ENCODE data around the gene CFAP157. TPM values are rescaled to one million over a fixed set of nuclear protein-coding genes. Genes with fewer than 3 reads are reported as not detected.

Gene CFAP157
- polyA plus RNA-seq, 1 of the 3 experiments (the other 2 are of a cell fraction) = 0.25 TPM

DNA sequence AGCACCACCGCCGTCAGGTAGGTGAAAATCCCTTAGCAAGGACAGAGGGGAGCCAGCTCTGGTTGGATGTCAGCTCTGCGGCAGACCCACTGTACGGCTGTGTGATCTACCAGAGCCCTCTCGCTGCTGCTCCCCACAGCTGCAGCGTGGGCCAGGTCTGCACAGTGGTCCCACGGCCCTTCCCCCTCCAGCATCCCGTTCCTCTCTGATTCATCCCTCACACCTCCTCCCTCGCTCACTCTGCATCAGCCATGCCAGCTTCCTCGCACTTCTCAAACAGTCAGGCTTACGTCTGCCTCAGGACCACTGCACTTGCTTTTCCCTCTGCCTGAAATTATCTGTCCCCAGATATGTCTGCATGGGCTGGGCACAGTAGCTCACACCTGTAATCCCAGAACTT, 26.6 kb upstream of the CFAP157 start:
- no peak overlapping the region for H2AFZ ChIP-seq (ENCODE audit: low read depth)
- no peaks in the 10 kb centered on the region for H3K79me2 ChIP-seq (ENCODE audit: insufficient read depth)
- TF ChIP-seq POLR2AphosphoS5 (IDR thresholded peaks at IDR 0.05; ENCODE audit: low read depth, low read length) (no peak), RXRA (IDR thresholded peaks at IDR 0.05; ENCODE audit: borderline replicate concordance, low read depth) (no peak), TAF1 (IDR thresholded peaks at IDR 0.05; ENCODE audit: borderline replicate concordance, low read depth, low read length) (no peak), EZH2phosphoT487 (IDR thresholded peaks at IDR 0.05; ENCODE audit: borderline replicate concordance, low read depth) (no peak), RCOR1 (IDR thresholded peaks at IDR 0.05; ENCODE audit: low read length) (no peak), SMC3 (IDR thresholded peaks at IDR 0.05; ENCODE audit: low read depth, low read length) (no peak), GATA2 (CRISPR knock-in tag; IDR thresholded peaks at IDR 0.05) (no peak), TEAD4 (IDR thresholded peaks at IDR 0.05; ENCODE audit: borderline replicate concordance, insufficient read depth) (no peak), MEF2A (IDR thresholded peaks at IDR 0.05; ENCODE audit: borderline replicate concordance, low read depth) (no peak), TCF12 (IDR thresholded peaks at IDR 0.05) (no peak), RFX5 (IDR thresholded peaks at IDR 0.05; ENCODE audit: low read length) (no peak), GABPA (IDR thresholded peaks at IDR 0.05; ENCODE audit: low read depth) (no peak)
- TF ChIP-seq, protein P1, sequence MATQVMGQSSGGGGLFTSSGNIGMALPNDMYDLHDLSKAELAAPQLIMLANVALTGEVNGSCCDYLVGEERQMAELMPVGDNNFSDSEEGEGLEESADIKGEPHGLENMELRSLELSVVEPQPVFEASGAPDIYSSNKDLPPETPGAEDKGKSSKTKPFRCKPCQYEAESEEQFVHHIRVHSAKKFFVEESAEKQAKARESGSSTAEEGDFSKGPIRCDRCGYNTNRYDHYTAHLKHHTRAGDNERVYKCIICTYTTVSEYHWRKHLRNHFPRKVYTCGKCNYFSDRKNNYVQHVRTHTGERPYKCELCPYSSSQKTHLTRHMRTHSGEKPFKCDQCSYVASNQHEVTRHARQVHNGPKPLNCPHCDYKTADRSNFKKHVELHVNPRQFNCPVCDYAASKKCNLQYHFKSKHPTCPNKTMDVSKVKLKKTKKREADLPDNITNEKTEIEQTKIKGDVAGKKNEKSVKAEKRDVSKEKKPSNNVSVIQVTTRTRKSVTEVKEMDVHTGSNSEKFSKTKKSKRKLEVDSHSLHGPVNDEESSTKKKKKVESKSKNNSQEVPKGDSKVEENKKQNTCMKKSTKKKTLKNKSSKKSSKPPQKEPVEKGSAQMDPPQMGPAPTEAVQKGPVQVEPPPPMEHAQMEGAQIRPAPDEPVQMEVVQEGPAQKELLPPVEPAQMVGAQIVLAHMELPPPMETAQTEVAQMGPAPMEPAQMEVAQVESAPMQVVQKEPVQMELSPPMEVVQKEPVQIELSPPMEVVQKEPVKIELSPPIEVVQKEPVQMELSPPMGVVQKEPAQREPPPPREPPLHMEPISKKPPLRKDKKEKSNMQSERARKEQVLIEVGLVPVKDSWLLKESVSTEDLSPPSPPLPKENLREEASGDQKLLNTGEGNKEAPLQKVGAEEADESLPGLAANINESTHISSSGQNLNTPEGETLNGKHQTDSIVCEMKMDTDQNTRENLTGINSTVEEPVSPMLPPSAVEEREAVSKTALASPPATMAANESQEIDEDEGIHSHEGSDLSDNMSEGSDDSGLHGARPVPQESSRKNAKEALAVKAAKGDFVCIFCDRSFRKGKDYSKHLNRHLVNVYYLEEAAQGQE (IDR thresholded peaks at IDR 0.05; ENCODE audit: low read depth, low read length) = no peak
- TF ChIP-seq, protein P2, sequence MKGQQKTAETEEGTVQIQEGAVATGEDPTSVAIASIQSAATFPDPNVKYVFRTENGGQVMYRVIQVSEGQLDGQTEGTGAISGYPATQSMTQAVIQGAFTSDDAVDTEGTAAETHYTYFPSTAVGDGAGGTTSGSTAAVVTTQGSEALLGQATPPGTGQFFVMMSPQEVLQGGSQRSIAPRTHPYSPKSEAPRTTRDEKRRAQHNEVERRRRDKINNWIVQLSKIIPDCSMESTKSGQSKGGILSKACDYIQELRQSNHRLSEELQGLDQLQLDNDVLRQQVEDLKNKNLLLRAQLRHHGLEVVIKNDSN (IDR thresholded peaks at IDR 0.05; ENCODE audit: borderline replicate concordance, low read depth) = no peak
- TF ChIP-seq, protein P3, sequence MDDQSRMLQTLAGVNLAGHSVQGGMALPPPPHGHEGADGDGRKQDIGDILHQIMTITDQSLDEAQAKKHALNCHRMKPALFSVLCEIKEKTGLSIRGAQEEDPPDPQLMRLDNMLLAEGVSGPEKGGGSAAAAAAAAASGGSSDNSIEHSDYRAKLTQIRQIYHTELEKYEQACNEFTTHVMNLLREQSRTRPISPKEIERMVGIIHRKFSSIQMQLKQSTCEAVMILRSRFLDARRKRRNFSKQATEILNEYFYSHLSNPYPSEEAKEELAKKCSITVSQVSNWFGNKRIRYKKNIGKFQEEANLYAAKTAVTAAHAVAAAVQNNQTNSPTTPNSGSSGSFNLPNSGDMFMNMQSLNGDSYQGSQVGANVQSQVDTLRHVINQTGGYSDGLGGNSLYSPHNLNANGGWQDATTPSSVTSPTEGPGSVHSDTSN (IDR thresholded peaks at IDR 0.05) = no peak
- TF ChIP-seq, protein P4, sequence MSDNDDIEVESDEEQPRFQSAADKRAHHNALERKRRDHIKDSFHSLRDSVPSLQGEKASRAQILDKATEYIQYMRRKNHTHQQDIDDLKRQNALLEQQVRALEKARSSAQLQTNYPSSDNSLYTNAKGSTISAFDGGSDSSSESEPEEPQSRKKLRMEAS (IDR thresholded peaks at IDR 0.05; ENCODE audit: low read depth) = no peak
- TF ChIP-seq, protein P5, sequence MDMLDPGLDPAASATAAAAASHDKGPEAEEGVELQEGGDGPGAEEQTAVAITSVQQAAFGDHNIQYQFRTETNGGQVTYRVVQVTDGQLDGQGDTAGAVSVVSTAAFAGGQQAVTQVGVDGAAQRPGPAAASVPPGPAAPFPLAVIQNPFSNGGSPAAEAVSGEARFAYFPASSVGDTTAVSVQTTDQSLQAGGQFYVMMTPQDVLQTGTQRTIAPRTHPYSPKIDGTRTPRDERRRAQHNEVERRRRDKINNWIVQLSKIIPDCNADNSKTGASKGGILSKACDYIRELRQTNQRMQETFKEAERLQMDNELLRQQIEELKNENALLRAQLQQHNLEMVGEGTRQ (IDR thresholded peaks at IDR 0.05; ENCODE audit: borderline replicate concordance, low read depth, low read length) = no peak
- TF ChIP-seq, protein P6, sequence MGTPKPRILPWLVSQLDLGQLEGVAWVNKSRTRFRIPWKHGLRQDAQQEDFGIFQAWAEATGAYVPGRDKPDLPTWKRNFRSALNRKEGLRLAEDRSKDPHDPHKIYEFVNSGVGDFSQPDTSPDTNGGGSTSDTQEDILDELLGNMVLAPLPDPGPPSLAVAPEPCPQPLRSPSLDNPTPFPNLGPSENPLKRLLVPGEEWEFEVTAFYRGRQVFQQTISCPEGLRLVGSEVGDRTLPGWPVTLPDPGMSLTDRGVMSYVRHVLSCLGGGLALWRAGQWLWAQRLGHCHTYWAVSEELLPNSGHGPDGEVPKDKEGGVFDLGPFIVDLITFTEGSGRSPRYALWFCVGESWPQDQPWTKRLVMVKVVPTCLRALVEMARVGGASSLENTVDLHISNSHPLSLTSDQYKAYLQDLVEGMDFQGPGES (IDR thresholded peaks at IDR 0.05; ENCODE audit: low read depth, low read length) = no peak
- H3K36me3 ChIP-seq (replicated peaks in 1 of 2; ENCODE audit: control insufficient read depth in 1 of 2, insufficient read depth in 2 of 2, low read length in 1 of 2) = peaks cover 3 to 72% of the 10 kb centered on the region in 2 experiments
- H3F3A ChIP-seq (replicated peaks; ENCODE audit: insufficient read depth) = no peaks in the 10 kb centered on the region
- no peaks in the 10 kb centered on the region for H3K9me3 ChIP-seq
- CTCF ChIA-PET = interaction anchor here (1.2 to 2.0 kb wide), 2 partner anchors 8 to 14 kb away, joined by 4 to 5 read pairs; no protein-coding TSS in a partner anchor
- no peaks in the 10 kb centered on the region for H3K4me1 ChIP-seq (ENCODE audit: control insufficient read depth in 1 of 2, insufficient read depth in 2 of 2, low read depth in 1 of 2, low read length in 1 of 2)
- POLR2A ChIA-PET = no interaction called here
- no peak overlapping the region for H3K27ac ChIP-seq (ENCODE audit: low read depth in 2 of 2, low read length in 1 of 2)
- no peaks in the 10 kb centered on the region for H4K20me1 ChIP-seq (ENCODE audit: insufficient read depth)
- no peak for DNase-seq
- H3K4me3 ChIP-seq (ENCODE audit: low read depth in 2 of 2, low read length in 1 of 2) = no peak overlapping the region
- H3K9ac ChIP-seq = no peak overlapping the region
- no peaks in the 10 kb centered on the region for H3K9me2 ChIP-seq
- no peaks in the 10 kb centered on the region for H3K27me3 ChIP-seq (ENCODE audit: insufficient read depth)
- H3K4me2 ChIP-seq = no peak overlapping the region
- WGBS (ENCODE audit: low lambda C conversion rate) = 91% methylated on average over 11 of the region's 11 CpGs
